ENCODE data around the gene CDC14B. TPM values are rescaled to one million over a fixed set of nuclear protein-coding genes. Genes with fewer than 3 reads are reported as not detected.

The CDC14B gene
- total and polyA plus RNA-seq, 2 experiments from 2014 or later: 48.5 to 49.4 TPM

DNA sequence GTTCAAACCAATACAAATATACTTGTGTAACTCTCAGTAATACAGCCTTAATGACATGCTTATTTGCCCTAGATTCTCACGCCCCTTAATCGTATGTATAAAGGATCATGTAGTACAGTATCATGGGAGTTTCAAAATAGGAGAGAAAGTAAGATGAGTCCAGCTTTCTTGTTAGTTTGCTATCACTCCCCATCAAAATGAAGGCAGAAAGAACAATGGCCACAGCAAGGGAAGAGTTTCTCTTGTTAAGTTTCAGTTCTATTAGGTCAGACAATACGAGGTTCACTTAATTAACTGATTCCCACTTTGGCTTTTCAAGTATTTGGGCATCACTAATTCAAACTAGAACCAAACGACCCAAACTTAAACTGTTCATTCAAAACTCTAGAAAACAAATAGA lies 55.4 kb downstream of the CDC14B start:
- peaks cover 6% of the 10 kb centered on the region for H3K36me3 ChIP-seq
- H3K27me3 ChIP-seq: no peaks in the 10 kb centered on the region
- no peak for DNase-seq (ENCODE audit: low read depth in 1 of 2, low spot score in 1 of 2)
- H3K4me1 ChIP-seq (ENCODE audit: low read depth): peaks cover 29% of the 10 kb centered on the region
- H3K27ac ChIP-seq: no peak overlapping the region
- H3K4me3 ChIP-seq: no peak overlapping the region
- TF ChIP-seq, protein P1, sequence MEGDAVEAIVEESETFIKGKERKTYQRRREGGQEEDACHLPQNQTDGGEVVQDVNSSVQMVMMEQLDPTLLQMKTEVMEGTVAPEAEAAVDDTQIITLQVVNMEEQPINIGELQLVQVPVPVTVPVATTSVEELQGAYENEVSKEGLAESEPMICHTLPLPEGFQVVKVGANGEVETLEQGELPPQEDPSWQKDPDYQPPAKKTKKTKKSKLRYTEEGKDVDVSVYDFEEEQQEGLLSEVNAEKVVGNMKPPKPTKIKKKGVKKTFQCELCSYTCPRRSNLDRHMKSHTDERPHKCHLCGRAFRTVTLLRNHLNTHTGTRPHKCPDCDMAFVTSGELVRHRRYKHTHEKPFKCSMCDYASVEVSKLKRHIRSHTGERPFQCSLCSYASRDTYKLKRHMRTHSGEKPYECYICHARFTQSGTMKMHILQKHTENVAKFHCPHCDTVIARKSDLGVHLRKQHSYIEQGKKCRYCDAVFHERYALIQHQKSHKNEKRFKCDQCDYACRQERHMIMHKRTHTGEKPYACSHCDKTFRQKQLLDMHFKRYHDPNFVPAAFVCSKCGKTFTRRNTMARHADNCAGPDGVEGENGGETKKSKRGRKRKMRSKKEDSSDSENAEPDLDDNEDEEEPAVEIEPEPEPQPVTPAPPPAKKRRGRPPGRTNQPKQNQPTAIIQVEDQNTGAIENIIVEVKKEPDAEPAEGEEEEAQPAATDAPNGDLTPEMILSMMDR (IDR thresholded peaks at IDR 0.05; ENCODE audit: low read depth, low read length): no peak
- H3K9me3 ChIP-seq (ENCODE audit: low read depth): no peaks in the 10 kb centered on the region

DNA sequence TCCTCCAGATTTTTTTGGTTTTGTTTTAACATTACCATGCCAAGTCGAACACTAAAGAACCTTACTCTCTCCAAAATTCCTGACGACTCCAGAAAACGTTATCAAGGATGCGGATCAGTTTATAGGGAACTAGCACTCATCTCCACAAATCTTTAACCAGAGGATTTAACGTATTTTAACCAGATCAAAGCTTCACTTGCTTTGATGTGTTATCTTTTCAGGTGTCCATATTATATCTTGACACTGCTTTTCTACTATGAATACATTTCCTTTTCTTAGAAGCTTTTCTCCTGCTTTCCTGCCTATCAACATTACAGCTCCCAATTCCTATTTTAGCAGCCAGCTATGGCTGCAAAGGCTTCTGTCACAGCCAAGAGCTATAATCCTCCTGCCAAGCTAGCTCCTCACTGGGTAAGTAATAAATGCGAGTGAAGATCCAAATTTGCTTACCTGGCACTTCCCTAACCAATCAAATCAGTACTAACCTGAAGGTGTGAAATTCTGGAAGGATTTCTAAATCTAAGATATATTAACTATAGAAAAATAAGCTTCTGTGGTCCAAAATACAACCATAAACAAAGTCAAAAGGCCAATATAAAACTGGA lies 60.2 kb downstream of the CDC14B start:
- TF ChIP-seq, protein P1 (IDR thresholded peaks at IDR 0.05; ENCODE audit: low read depth, low read length): no peak
- Histone ChIP-seq H3K27me3 (no peaks in the 10 kb centered on the region), H3K4me3 (no peak overlapping the region), H3K36me3 (peaks cover 6% of the 10 kb centered on the region), H3K4me1 (ENCODE audit: low read depth) (peaks cover 26% of the 10 kb centered on the region), H3K27ac (peak overlapping the region; percentile 19), H3K9me3 (ENCODE audit: low read depth) (no peaks in the 10 kb centered on the region)
- DNase-seq (ENCODE audit: low read depth in 1 of 2, low spot score in 1 of 2): no peak

DNA sequence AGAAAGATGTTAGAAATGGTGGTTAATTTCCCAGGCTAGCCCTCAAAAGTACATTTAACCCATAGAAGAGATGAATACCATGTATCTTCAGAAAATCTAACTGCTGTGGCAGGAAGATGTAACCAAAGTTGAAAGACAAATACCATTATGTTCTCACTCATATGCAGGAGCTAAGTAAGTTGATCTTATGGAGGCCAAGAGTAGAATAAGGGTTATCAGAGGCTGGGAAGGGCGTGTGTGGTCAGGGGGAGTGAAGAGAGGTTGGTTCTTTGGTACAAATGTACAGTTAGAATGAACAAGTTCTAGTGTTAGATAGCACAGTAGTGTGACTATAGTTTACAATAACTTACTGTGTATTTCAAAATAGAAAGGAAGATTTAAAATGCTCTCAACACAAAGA lies 61.7 kb downstream of the CDC14B start:
- TF ChIP-seq, protein P1 (IDR thresholded peaks at IDR 0.05; ENCODE audit: low read depth, low read length): no peak
- H3K36me3 ChIP-seq: peaks cover 6% of the 10 kb centered on the region

DNA sequence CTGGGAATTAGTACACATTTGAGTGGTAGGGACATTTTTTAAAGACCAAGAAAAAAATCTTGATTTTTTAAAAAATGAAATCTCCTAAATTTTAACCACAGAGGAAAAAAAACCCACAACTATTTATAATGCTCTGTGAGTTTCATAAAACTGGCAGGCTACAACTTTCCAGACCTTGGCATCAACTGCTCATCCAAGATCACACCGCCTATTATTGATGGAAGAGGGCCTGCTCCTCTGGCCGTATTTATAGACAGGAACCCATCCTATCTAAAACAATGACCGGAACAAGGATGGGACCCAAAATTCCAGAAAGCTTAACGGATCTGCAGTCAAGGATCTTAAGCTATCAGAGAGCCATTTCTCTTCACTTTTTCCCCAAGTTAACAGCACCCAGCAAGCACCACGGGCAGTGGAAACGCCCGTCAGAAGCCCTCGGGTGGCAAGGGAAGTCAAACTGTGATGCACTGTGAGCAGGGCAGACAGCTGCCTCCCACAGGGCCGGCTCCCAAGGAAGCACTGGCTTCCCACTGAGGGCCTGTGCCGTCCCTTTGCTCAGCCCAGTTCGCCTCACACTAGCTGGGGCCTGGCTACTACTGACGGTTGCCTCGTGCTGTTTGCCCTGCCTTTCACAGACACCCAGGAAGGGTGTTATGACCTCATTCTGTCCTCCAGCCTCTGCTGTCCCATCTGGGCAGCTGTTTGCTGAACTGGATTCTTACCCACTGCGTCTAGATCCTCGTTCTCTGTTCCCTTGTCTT lies 62.8 kb downstream of the CDC14B start:
- no peaks in the 10 kb centered on the region for H3K27me3 ChIP-seq
- TF ChIP-seq, protein P1 (IDR thresholded peaks at IDR 0.05; ENCODE audit: low read depth, low read length): no peak
- no peak overlapping the region for H3K4me3 ChIP-seq
- peak overlapping the region; percentile 11 for H3K27ac ChIP-seq
- no peaks in the 10 kb centered on the region for H3K9me3 ChIP-seq (ENCODE audit: low read depth)
- DNase-seq (ENCODE audit: low read depth in 1 of 2, low spot score in 1 of 2): peak in 1 of 2 donors; percentile 21
- H3K36me3 ChIP-seq: peaks cover under 1% of the 10 kb centered on the region
- peaks cover 26% of the 10 kb centered on the region for H3K4me1 ChIP-seq (ENCODE audit: low read depth)

More for the DNA sequence above, 61.7 kb downstream of the CDC14B start:
- H3K4me1 ChIP-seq (ENCODE audit: low read depth): peaks cover 26% of the 10 kb centered on the region
- no peak overlapping the region for H3K27ac ChIP-seq
- no peaks in the 10 kb centered on the region for H3K9me3 ChIP-seq (ENCODE audit: low read depth)
- no peak overlapping the region for H3K4me3 ChIP-seq
- DNase-seq (ENCODE audit: low read depth in 1 of 2, low spot score in 1 of 2): no peak
- H3K27me3 ChIP-seq: no peaks in the 10 kb centered on the region

DNA sequence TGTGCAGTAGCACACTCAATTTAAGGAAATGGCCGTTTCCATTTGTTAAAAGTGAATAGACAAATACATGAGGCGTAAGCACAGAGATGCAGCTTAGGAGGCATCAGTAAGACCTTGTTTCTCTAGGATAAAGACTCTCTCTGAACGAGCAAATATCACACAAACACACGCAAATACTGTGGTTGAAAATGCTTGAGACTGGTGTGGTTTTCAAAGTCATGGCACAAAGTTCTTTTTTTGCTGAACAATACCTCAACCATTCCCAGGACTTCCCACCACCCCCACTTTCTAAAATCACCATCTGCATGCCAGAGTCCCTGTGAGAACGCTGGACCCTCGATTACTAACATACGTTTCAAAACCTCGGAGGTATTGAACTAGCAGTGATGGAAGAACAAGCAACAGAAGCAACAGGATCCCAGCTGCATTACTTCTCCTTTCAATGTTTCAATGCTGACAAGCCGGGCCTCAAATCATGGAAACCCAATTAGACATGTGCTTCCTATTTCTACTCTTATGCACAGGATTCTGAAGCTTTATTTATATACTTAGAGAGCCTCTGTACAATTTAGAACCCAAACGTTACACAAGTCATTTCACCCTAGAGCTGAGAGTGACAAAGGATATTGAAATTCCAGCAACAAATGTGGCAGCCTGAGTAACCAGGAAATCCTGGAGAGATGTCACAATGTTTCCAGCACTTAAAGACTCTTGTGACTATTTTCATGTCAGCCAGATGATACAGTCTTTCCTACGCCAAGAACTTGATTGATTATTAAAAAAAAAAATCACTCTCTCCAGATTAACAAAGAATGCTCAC lies 63.9 kb downstream of the CDC14B start:
- Histone ChIP-seq H3K36me3 (peaks cover 6% of the 10 kb centered on the region), H3K27ac (peak overlapping the region; percentile 54), H3K27me3 (no peaks in the 10 kb centered on the region), H3K9me3 (ENCODE audit: low read depth) (no peaks in the 10 kb centered on the region), H3K4me3 (no peak overlapping the region), H3K4me1 (ENCODE audit: low read depth) (peaks cover 26% of the 10 kb centered on the region)
- DNase-seq (ENCODE audit: low read depth in 1 of 2, low spot score in 1 of 2): peak; percentile 15 to 43
- TF ChIP-seq, protein P1 (IDR thresholded peaks at IDR 0.05; ENCODE audit: low read depth, low read length): no peak
